H9 (cell line): ENCODE results near the gene DOLPP1. TPM values are rescaled to one million over a fixed set of nuclear protein-coding genes. Genes with fewer than 3 reads are reported as not detected.

Source experiments
- DNase-seq: peaks from one replicate; pipeline ENCODE4 v3.0.0-alpha.2; 2017
- H2AFZ ChIP-seq: one replicate; pipeline ENCODE4 v1.6.1; 2013; ENCODE audit warnings: mild to moderate bottlenecking, low read length, control low read depth, moderate library complexity
- H2AK5ac ChIP-seq: 2 replicates; pipeline ENCODE4 v1.6.1; 2013; ENCODE audit warnings: low read length, control low read depth, mixed read lengths; ENCODE audit not compliant: insufficient read length
- H2BK120ac ChIP-seq: one replicate; pipeline ENCODE4 v1.6.1; 2013; ENCODE audit warnings: low read depth, mild to moderate bottlenecking, low read length, control low read depth, inconsistent platforms; ENCODE audit not compliant: poor library complexity, severe bottlenecking
- H2BK12ac ChIP-seq: 2 replicates; pipeline ENCODE4 v1.6.1; 2013; ENCODE audit warnings: low read length, control low read depth, mixed read lengths, low read depth; ENCODE audit not compliant: insufficient read length
- H2BK15ac ChIP-seq: 2 replicates; pipeline ENCODE4 v1.6.1; 2013; ENCODE audit warnings: low read depth, low read length, control low read depth
- H2BK20ac ChIP-seq: one replicate; pipeline ENCODE4 v1.6.1; 2013; ENCODE audit warnings: low read depth, mild to moderate bottlenecking, low read length, control low read depth, inconsistent platforms; ENCODE audit not compliant: poor library complexity, severe bottlenecking
- H2BK5ac ChIP-seq: 2 replicates; pipeline ENCODE4 v1.6.1; 2013; ENCODE audit warnings: low read length, control low read depth, mixed read lengths; ENCODE audit not compliant: insufficient read length
- H3K14ac ChIP-seq: 2 replicates; pipeline ENCODE4 v1.6.1; 2013; ENCODE audit warnings: low read length, control low read depth; ENCODE audit not compliant: insufficient read depth
- H3K18ac ChIP-seq: 2 replicates; pipeline ENCODE4 v1.6.1; 2013; ENCODE audit warnings: low read depth, mild to moderate bottlenecking, mixed read lengths, low read length, control low read depth; ENCODE audit not compliant: insufficient read length
- H3K23ac ChIP-seq: 2 replicates; pipeline ENCODE4 v1.6.1; 2013; ENCODE audit warnings: low read length, control low read depth, mixed read lengths, low read depth; ENCODE audit not compliant: insufficient read length
- H3K23me2 ChIP-seq: 2 replicates; pipeline ENCODE4 v1.6.1; 2013; ENCODE audit warnings: low read depth, mild to moderate bottlenecking, mixed read lengths, low read length, control low read depth; ENCODE audit not compliant: insufficient read length, poor library complexity, severe bottlenecking
- H3K27ac ChIP-seq: 2 replicates; pipeline ENCODE4 v1.5.1; 2013; ENCODE audit warnings: low read length, control low read depth, mixed read lengths, low read depth; ENCODE audit not compliant: insufficient read length
- H3K27me3 ChIP-seq: 2 replicates; pipeline ENCODE4 v1.6.1; 2013; ENCODE audit warnings: low read length, control low read depth, inconsistent platforms; ENCODE audit not compliant: insufficient read depth
- H3K4ac ChIP-seq: 2 replicates; pipeline ENCODE4 v1.6.1; 2013; ENCODE audit warnings: low read depth, mild to moderate bottlenecking, control low read depth, inconsistent platforms, low read length, moderate library complexity
- H3K4me1 ChIP-seq: 2 replicates; pipeline ENCODE4 v1.6.1; 2013; ENCODE audit warnings: low read length, control low read depth, inconsistent platforms; ENCODE audit not compliant: insufficient read depth
- H3K4me2 ChIP-seq: 2 replicates; pipeline ENCODE4 v1.6.1; 2013; ENCODE audit warnings: low read length, control low read depth, mixed read lengths; ENCODE audit not compliant: insufficient read length, insufficient read depth
- H3K56ac ChIP-seq: 2 replicates; pipeline ENCODE4 v1.6.1; 2013; ENCODE audit warnings: low read depth, mild to moderate bottlenecking, mixed read lengths, low read length, control low read depth; ENCODE audit not compliant: insufficient read length
- H3K79me1 ChIP-seq: 2 replicates; pipeline ENCODE4 v1.6.1; 2013; ENCODE audit warnings: low read depth, mild to moderate bottlenecking, moderate library complexity, low read length, control low read depth, inconsistent platforms; ENCODE audit not compliant: insufficient read depth, poor library complexity, severe bottlenecking
- H3K79me2 ChIP-seq: 2 replicates; pipeline ENCODE4 v1.6.1; 2013; ENCODE audit warnings: low read length, control low read depth, inconsistent platforms; ENCODE audit not compliant: insufficient read depth
- H3K9ac ChIP-seq: 2 replicates; pipeline ENCODE4 v1.6.1; 2013; ENCODE audit warnings: low read length, control low read depth, mixed read lengths; ENCODE audit not compliant: insufficient read length; ENCODE audit errors: extremely low read depth
- H3K9me3 ChIP-seq: one replicate; pipeline ENCODE4 v1.6.1; 2013; ENCODE audit warnings: low read depth, low read length, inconsistent platforms; ENCODE audit not compliant: control insufficient read depth
- H3T11ph ChIP-seq: one replicate; pipeline ENCODE4 v1.6.1; 2013; ENCODE audit warnings: mild to moderate bottlenecking, low read length, control low read depth, inconsistent platforms
- H4K20me1 ChIP-seq: one replicate; pipeline ENCODE4 v1.6.1; 2013; ENCODE audit not compliant: control insufficient read depth, insufficient read length, insufficient read depth
- H4K5ac ChIP-seq: 2 replicates; pipeline ENCODE4 v1.6.1; 2013; ENCODE audit warnings: low read depth, mild to moderate bottlenecking, mixed read lengths, low read length, control low read depth; ENCODE audit not compliant: insufficient read length
- H4K8ac ChIP-seq: replicated peaks from 2 replicates; pipeline ENCODE4 v1.6.1; 2013; ENCODE audit warnings: low read length, control low read depth, mixed read lengths, low read depth; ENCODE audit not compliant: insufficient read length
- H4K91ac ChIP-seq: 2 replicates; pipeline ENCODE4 v1.6.1; 2013; ENCODE audit warnings: low read depth, mild to moderate bottlenecking, moderate library complexity, mixed read lengths, low read length, control low read depth; ENCODE audit not compliant: insufficient read length
- H3K27ac Mint-ChIP-seq, 3 experiments: 2 replicates in 2 of 3; 3 replicates in 1 of 3; pipeline ENCODE4 v1.8.0; 2020 to 2021; ENCODE audit warnings: mixed read lengths in 3 of 3, mild to moderate bottlenecking in 1 of 3, moderate library complexity in 1 of 3
- H3K27me3 Mint-ChIP-seq: 2 replicates; pipeline ENCODE4 v1.8.0; 2021; ENCODE audit warnings: low read depth, mild to moderate bottlenecking, moderate library complexity, mixed read lengths
- H3K36me3 Mint-ChIP-seq, 3 experiments: 2 replicates in 2 of 3; 3 replicates in 1 of 3; pipeline ENCODE4 v1.8.0; 2020 to 2021; ENCODE audit warnings: low read depth in 3 of 3, mixed read lengths in 3 of 3; ENCODE audit not compliant: insufficient read depth in 1 of 3
- H3K4me1 Mint-ChIP-seq, 2 experiments: 2 replicates each; pipeline ENCODE4 v1.8.0; 2020; ENCODE audit warnings: mixed read lengths in 2 of 2
- H3K4me3 Mint-ChIP-seq, 2 experiments: 2 replicates in 1 of 2; 3 replicates in 1 of 2; pipeline ENCODE4 v1.8.0; 2020 to 2021; ENCODE audit warnings: mild to moderate bottlenecking in 2 of 2, mixed read lengths in 2 of 2, moderate library complexity in 1 of 2
- H3K9me3 Mint-ChIP-seq, 2 experiments: 2 replicates in 1 of 2; 3 replicates in 1 of 2; pipeline ENCODE4 v1.8.0; 2020; ENCODE audit warnings: mild to moderate bottlenecking in 2 of 2, mixed read lengths in 2 of 2, moderate library complexity in 1 of 2
- WGBS: extraction: QIAGEN DNeasy Blood & Tissue Kit; methylation state at CpG from one replicate; pipeline ENCODE4 v1.1.7; 2013; ENCODE audit warnings: missing lambda C conversion rate, low lambda C conversion rate, mixed read lengths; ENCODE audit not compliant: insufficient read length; ENCODE audit errors: extremely low coverage; 5-methylcytosine and 5-hydroxymethylcytosine counted together
- total RNA-seq: library from RNA; stranded (reverse); gene quantifications from 2 replicates; pipeline ENCODE4 v1.2.1, GENCODE V29; 2021
- TF ChIP-seq, protein P1 (sequence below): fragments of 200-600 bp; sonication (generic); conservative IDR thresholded peaks from 3 replicates; pipeline ENCODE4 v1.8.0; 2021; ENCODE audit warnings: antibody characterized with exemption, mild to moderate bottlenecking

The DOLPP1 gene
- total RNA-seq, 1 experiment from 2014 or later, result 42.6 TPM

DNA sequence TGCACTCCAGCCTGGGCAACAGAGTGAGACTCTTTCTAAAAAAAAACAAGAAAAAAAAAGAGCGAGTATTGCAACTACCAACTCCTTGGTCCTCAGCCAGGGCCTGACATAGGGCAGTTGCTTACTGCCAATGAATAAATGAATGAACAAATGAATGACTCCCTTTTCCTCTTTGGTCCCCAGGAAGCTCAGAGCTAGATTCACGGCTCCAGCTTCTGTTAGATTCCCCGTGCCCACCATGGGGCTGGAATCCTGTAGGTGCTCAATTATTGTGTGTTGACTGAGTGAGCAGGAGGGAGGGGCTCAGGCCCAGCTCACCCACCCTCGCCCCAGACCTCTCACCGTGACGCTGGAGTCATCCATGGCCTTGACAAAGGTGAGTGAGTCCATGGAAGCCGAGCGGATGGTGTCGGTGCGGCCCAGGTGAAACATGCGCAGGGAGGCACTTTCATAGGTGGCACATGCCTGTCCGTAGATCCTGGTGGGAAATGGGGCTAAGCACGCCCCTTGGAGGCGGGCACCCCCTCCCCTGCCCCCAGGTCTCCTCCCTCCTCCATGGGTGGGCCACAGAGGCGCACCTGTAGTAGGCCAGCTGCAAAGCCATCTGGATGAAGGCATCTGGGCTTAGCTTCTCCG, 16.9 kb downstream of the DOLPP1 start:
- Histone ChIP-seq H2AFZ (no peak overlapping the region), H2BK120ac (no peak overlapping the region), H3T11ph (no peak overlapping the region), H3K4me1 (no peaks in the 10 kb centered on the region; the same call in 1 of the 2 replicates), H3K14ac (no peak overlapping the region), H3K18ac (no peak overlapping the region), H3K4me2 (no peak overlapping the region), H3K9me3 (no peaks in the 10 kb centered on the region), H4K20me1 (no peaks in the 10 kb centered on the region), H3K4ac (no peak overlapping the region), H2BK5ac (no peak overlapping the region), H3K79me1 (no peaks in the 10 kb centered on the region), H4K8ac (no peak overlapping the region), H3K27ac (no peak overlapping the region), H2BK12ac (no peak overlapping the region), H2AK5ac (no peak overlapping the region), H3K23ac (no peak overlapping the region), H3K9ac (no peak overlapping the region), H2BK15ac (no peak overlapping the region), H4K5ac (no peak overlapping the region), H3K27me3 (no peaks in the 10 kb centered on the region), H3K79me2 (no peaks in the 10 kb centered on the region), H2BK20ac (no peak overlapping the region), H3K56ac (no peak overlapping the region), H3K23me2 (no peaks in the 10 kb centered on the region), H4K91ac (no peak overlapping the region)
- no peak overlapping the region; a peak in 1 of 5 replicates for H3K4me3 Mint-ChIP-seq
- TF ChIP-seq, protein P1, sequence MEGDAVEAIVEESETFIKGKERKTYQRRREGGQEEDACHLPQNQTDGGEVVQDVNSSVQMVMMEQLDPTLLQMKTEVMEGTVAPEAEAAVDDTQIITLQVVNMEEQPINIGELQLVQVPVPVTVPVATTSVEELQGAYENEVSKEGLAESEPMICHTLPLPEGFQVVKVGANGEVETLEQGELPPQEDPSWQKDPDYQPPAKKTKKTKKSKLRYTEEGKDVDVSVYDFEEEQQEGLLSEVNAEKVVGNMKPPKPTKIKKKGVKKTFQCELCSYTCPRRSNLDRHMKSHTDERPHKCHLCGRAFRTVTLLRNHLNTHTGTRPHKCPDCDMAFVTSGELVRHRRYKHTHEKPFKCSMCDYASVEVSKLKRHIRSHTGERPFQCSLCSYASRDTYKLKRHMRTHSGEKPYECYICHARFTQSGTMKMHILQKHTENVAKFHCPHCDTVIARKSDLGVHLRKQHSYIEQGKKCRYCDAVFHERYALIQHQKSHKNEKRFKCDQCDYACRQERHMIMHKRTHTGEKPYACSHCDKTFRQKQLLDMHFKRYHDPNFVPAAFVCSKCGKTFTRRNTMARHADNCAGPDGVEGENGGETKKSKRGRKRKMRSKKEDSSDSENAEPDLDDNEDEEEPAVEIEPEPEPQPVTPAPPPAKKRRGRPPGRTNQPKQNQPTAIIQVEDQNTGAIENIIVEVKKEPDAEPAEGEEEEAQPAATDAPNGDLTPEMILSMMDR, result no peak
- no peak overlapping the region; a peak in 1 of 7 replicates for H3K27ac Mint-ChIP-seq
- H3K27me3 Mint-ChIP-seq, result peaks cover 14% of the 10 kb centered on the region
- H3K9me3 Mint-ChIP-seq, result no peaks in the 10 kb centered on the region
- no peak for DNase-seq
- WGBS, result no CpG with 5 or more reads among the region's 16 CpGs
- peaks cover 6 to 8% of the 10 kb centered on the region in 2 experiments; a peak in 3 of 4 replicates for H3K4me1 Mint-ChIP-seq
- peaks cover 0 to 8% (median 1%) of the 10 kb centered on the region in 3 experiments; a peak in 3 of 7 replicates for H3K36me3 Mint-ChIP-seq
